GM21515 (cell line): ENCODE data around the gene XG.

Source experiments
- ATAC-seq: cut with Tn5 transposase; IDR thresholded peaks from one replicate; pipeline ENCODE4 v1.9.1; 2021; ENCODE audit not compliant: unreplicated experiment

The XG gene

GRCh38 chrX:2862404-2862803, 110.6 kb downstream of the XG start:
- ATAC-seq: no peak

GRCh38 chrX:2863646-2864045, 111.8 kb downstream of the XG start:
- ATAC-seq: no peak
